ENCODE data around the gene GORASP2. TPM values are rescaled to one million over a fixed set of nuclear protein-coding genes. Genes with fewer than 3 reads are reported as not detected.
A peak's percentile ranks its signal among the peaks of the same experiment; 100 is the strongest.

GORASP2 gene
- total RNA-seq, 1 donor from 2014 or later: 67.1 TPM

- no peak overlapping the region for H3K9ac ChIP-seq
- peak; percentile 19 for DNase-seq (ENCODE audit: low spot score)
- peaks cover 7% of the 10 kb centered on the region for H3K4me1 ChIP-seq
- H2AFZ ChIP-seq (replicated peaks): no peak overlapping the region
- no peak overlapping the region for H3K4me2 ChIP-seq
- Mint-ChIP-seq H3K36me3 (no peaks in the 10 kb centered on the region), H3K4me3 (peak overlapping the region; percentile 62), H3K27ac (peak overlapping the region; percentile 16), H3K4me1 (peaks cover 14% of the 10 kb centered on the region), H3K27me3 (ENCODE audit: insufficient read depth, low read depth) (peaks cover 2% of the 10 kb centered on the region), H3K9me3 (no peaks in the 10 kb centered on the region)
- H3K4me3 ChIP-seq: no peak overlapping the region
- peaks cover 14% of the 10 kb centered on the region for H3K27me3 ChIP-seq
- TF ChIP-seq, protein P1, sequence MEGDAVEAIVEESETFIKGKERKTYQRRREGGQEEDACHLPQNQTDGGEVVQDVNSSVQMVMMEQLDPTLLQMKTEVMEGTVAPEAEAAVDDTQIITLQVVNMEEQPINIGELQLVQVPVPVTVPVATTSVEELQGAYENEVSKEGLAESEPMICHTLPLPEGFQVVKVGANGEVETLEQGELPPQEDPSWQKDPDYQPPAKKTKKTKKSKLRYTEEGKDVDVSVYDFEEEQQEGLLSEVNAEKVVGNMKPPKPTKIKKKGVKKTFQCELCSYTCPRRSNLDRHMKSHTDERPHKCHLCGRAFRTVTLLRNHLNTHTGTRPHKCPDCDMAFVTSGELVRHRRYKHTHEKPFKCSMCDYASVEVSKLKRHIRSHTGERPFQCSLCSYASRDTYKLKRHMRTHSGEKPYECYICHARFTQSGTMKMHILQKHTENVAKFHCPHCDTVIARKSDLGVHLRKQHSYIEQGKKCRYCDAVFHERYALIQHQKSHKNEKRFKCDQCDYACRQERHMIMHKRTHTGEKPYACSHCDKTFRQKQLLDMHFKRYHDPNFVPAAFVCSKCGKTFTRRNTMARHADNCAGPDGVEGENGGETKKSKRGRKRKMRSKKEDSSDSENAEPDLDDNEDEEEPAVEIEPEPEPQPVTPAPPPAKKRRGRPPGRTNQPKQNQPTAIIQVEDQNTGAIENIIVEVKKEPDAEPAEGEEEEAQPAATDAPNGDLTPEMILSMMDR (IDR thresholded peaks at IDR 0.05): no peak
- no peak for TF ChIP-seq EZH2 (IDR thresholded peaks at IDR 0.05)
- H3F3A ChIP-seq (ENCODE audit: low read depth): peaks cover 14% of the 10 kb centered on the region
- H3K79me2 ChIP-seq (ENCODE audit: low read depth): no peaks in the 10 kb centered on the region
- no peaks in the 10 kb centered on the region for H3K36me3 ChIP-seq
- no peak overlapping the region for H3K27ac ChIP-seq
- H3K9me3 ChIP-seq (ENCODE audit: low read depth): no peaks in the 10 kb centered on the region
- H4K20me1 ChIP-seq (ENCODE audit: low read depth): no peaks in the 10 kb centered on the region
These were observed 45.4 kb downstream of the GORASP2 start for GRCh38 chr2:170974304-170974993.

GRCh38 chr2:170975127-170975942, 46.3 kb downstream of the GORASP2 start:
- Histone ChIP-seq H3K4me1 (peaks cover 7% of the 10 kb centered on the region), H3K9ac (no peak overlapping the region), H3K27ac (no peak overlapping the region), H3K4me3 (no peak overlapping the region), H3K9me3 (ENCODE audit: low read depth) (no peaks in the 10 kb centered on the region), H3F3A (ENCODE audit: low read depth) (peaks cover 14% of the 10 kb centered on the region), H2AFZ (replicated peaks) (no peak overlapping the region), H3K36me3 (no peaks in the 10 kb centered on the region), H3K79me2 (ENCODE audit: low read depth) (no peaks in the 10 kb centered on the region), H3K4me2 (no peak overlapping the region), H3K27me3 (peaks cover 14% of the 10 kb centered on the region), H4K20me1 (ENCODE audit: low read depth) (no peaks in the 10 kb centered on the region)
- no peak overlapping the region for H3K4me3 Mint-ChIP-seq
- no peaks in the 10 kb centered on the region for H3K9me3 Mint-ChIP-seq
- peaks cover 2% of the 10 kb centered on the region for H3K27me3 Mint-ChIP-seq (ENCODE audit: insufficient read depth, low read depth)
- peaks cover 14% of the 10 kb centered on the region for H3K4me1 Mint-ChIP-seq
- no peak for DNase-seq (ENCODE audit: low spot score)
- no peaks in the 10 kb centered on the region for H3K36me3 Mint-ChIP-seq
- H3K27ac Mint-ChIP-seq: no peak overlapping the region
- TF ChIP-seq EZH2phosphoT487 (IDR thresholded peaks at IDR 0.05) (no peak), EZH2 (IDR thresholded peaks at IDR 0.05) (no peak)
- TF ChIP-seq, protein P1 (IDR thresholded peaks at IDR 0.05): no peak

GRCh38 chr2:170975943-170976270, 46.9 kb downstream of the GORASP2 start:
- Histone ChIP-seq H3K27me3 (peaks cover 14% of the 10 kb centered on the region), H3K4me3 (no peak overlapping the region), H3K4me1 (peaks cover 7% of the 10 kb centered on the region), H3K9ac (no peak overlapping the region), H3K9me3 (ENCODE audit: low read depth) (no peaks in the 10 kb centered on the region), H3K4me2 (no peak overlapping the region), H3K27ac (no peak overlapping the region), H2AFZ (replicated peaks) (no peak overlapping the region), H4K20me1 (ENCODE audit: low read depth) (no peaks in the 10 kb centered on the region), H3F3A (ENCODE audit: low read depth) (peaks cover 14% of the 10 kb centered on the region), H3K36me3 (no peaks in the 10 kb centered on the region), H3K79me2 (ENCODE audit: low read depth) (no peaks in the 10 kb centered on the region)
- Mint-ChIP-seq H3K27ac (no peak overlapping the region), H3K4me1 (peaks cover 17% of the 10 kb centered on the region), H3K36me3 (no peaks in the 10 kb centered on the region), H3K4me3 (no peak overlapping the region), H3K9me3 (no peaks in the 10 kb centered on the region), H3K27me3 (ENCODE audit: insufficient read depth, low read depth) (peaks cover 2% of the 10 kb centered on the region)
- no peak for DNase-seq (ENCODE audit: low spot score)
- TF ChIP-seq, protein P1 (IDR thresholded peaks at IDR 0.05): no peak
- TF ChIP-seq EZH2phosphoT487 (IDR thresholded peaks at IDR 0.05) (no peak), EZH2 (IDR thresholded peaks at IDR 0.05) (no peak)

All from neural progenitor cell (in vitro differentiated cells).